ENCODE data around the gene POGLUT3.

POGLUT3 gene

DNA sequence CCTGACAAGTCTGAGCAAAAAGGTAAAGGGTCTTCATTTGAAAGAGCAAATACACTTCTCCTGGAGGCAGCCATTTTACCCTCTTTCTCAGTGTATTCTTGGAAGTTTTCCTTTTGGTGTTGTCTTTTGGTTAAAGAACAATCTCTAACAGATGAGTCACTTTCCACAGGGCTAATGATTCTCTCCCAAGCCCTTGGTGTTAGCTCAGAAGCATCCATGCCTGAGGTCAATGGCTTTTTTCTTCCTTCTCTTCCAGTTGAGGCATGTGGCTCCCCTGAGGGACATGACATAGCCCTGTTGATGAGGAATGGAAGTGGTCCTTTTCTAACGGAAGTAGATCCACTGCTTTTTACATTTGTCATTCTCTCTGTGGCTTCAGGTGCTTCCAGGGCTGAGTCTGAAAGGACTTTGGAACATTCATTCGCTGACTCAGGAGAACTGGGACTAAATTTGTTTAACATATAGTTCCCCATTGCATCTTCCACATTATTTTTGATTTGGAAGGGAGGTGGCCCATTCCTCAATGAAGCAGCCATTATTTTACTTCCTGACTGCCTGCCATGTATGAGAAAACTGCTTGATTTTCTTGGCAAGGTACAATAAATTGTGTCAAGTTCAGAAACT is 13.8 kb upstream of the POGLUT3 start:
- H3K27ac ChIP-seq, result no peak overlapping the region
- no peak for DNase-seq (ENCODE audit: low read depth, low spot score)
- H3K4me3 ChIP-seq, result no peak overlapping the region
- H3K9me3 ChIP-seq (ENCODE audit: low read depth, low read length), result no peaks in the 10 kb centered on the region
- no peak for TF ChIP-seq POLR2AphosphoS5 (IDR thresholded peaks at IDR 0.05; ENCODE audit: borderline replicate concordance, low read depth, low read length)
- no peak for TF ChIP-seq EZH2 (IDR thresholded peaks at IDR 0.05)
- TF ChIP-seq FOXP2 (optimal IDR thresholded peaks at IDR 0.05; ENCODE audit: control extremely low read depth, extremely low read length, insufficient read depth), result no peak
- no peaks in the 10 kb centered on the region; the same call in 1 of the 2 replicates for H3K36me3 ChIP-seq (ENCODE audit: insufficient read depth, low read length)
- H3K9ac ChIP-seq (ENCODE audit: insufficient read length), result no peak overlapping the region

DNA sequence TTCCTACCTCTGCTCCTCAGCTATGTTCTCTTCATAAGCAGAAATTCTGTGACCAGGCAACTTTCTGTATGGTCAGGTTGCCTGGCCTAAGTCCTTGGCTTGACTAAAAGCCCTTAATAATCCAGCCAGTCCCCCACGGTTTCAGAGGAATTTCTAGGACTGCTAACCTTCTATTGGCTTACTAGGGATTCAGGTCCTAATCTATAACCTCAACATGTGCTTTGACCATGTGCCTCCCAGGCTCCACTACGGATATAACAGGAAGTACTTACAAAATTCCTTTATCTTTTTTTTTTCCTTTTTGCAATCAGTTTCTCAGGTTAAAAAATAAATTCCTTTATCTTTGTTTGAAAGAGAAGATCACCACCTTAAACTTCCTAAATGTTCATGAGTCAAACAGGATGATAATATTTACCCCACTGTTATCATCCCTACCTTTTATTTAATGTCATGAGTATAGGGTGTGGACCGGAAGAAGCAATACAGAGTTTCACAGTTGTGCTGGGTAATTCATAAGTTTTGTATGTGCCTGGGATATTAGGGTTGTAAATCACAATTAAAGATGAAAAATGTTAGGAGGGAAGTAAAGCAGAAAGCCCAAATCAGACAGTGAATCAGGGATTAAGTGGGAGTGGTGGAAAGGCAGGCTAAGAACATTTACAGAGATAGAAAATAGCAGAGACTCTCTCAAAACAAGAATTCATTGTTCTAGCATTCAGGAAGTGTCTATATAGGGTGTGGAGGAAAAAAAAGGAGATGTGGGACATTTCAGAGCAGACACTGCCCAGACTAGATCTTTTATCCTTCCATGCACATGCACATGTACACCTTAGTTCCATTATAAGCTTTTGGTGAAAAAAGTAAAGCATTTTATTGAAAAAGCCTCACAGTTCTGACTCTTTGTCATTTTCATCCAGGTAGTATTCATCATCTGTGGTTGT is 10.7 kb upstream of the POGLUT3 start:
- H3K36me3 ChIP-seq (ENCODE audit: insufficient read depth, low read length), result no peaks in the 10 kb centered on the region

DNA sequence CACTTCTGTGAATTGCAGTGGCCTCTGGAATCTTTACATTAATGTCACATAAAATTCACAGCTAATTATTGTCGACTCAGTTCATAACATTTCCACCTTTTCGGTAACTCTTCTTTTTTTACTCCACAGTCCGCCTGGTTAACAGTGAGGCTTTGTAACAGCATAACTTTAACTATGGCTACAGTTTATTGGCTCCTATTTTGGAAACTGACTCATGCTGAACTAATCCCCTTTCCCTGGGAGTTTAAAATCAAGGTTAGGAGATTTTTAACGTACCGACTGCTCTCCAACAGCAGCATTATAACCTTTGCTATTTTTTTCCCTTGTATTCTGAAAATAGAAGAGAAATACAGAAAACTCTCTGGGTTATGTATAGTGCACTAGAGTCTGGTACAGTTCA is 3.2 kb upstream of the POGLUT3 start:
- H3K4me3 ChIP-seq, result no peak overlapping the region
- DNase-seq (ENCODE audit: low read depth, low spot score), result no peak
- no peaks in the 10 kb centered on the region for H3K36me3 ChIP-seq (ENCODE audit: insufficient read depth, low read length)
- H3K9ac ChIP-seq (ENCODE audit: insufficient read length), result no peak overlapping the region
- H3K9me3 ChIP-seq (ENCODE audit: low read depth, low read length), result no peaks in the 10 kb centered on the region
- H3K27ac ChIP-seq, result no peak overlapping the region
- TF ChIP-seq EZH2 (IDR thresholded peaks at IDR 0.05) (no peak), POLR2AphosphoS5 (IDR thresholded peaks at IDR 0.05; ENCODE audit: borderline replicate concordance, low read depth, low read length) (no peak)

More for the DNA sequence above, 10.7 kb upstream of the POGLUT3 start:
- DNase-seq (ENCODE audit: low read depth, low spot score), result no peak
- H3K9ac ChIP-seq (ENCODE audit: insufficient read length), result no peak overlapping the region
- TF ChIP-seq FOXP2 (optimal IDR thresholded peaks at IDR 0.05; ENCODE audit: control extremely low read depth, extremely low read length, insufficient read depth) (no peak), POLR2AphosphoS5 (IDR thresholded peaks at IDR 0.05; ENCODE audit: borderline replicate concordance, low read depth, low read length) (no peak), EZH2 (IDR thresholded peaks at IDR 0.05) (no peak)
- 0 out of 2 replicates have a peak overlapping the region, but pooled peaks have one; percentile 42 for H3K27ac ChIP-seq
- H3K4me3 ChIP-seq, result no peak overlapping the region
- H3K9me3 ChIP-seq (ENCODE audit: low read depth, low read length), result no peaks in the 10 kb centered on the region

DNA sequence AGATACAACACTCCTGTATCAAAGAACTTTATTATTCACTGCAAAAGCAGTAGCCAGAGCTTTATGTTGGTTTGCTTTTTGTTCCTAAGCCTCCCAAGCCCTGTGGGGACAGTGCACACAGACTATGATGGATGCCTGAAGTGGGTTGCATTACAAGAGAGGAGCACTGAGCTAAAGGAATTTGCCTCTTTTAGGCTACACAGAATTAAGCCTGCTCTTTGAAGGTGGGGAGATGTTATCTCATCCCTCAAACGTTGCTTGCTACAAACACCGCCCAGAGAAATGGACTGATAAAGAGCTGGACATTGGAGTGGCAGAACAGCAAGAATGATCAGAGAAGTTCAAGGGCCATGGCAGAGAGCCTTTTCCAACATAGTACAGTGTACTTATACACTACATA is 2.5 kb upstream of the POGLUT3 start:
- H3K9ac ChIP-seq (ENCODE audit: insufficient read length), result no peak overlapping the region
- no peak for DNase-seq (ENCODE audit: low read depth, low spot score)

DNA sequence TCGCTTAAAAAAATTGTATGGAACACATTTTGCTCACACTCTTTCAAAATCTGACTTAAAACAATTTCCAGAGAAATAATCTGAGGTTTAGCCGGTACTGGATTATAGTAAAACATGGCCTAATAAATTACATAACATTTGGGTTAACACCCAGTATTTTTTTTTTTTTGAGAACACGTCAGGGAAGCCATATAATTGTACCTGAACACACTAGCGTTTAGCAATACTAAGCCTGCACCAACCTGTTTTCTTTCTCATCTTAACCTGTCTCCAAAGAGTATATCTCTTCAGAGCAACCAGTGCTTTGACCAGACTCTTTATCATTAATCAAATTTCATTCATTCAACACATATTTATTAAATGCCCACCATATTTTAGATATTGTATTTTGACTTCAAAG is 2.0 kb upstream of the POGLUT3 start:
- DNase-seq (ENCODE audit: low read depth, low spot score), result no peak
- TF ChIP-seq POLR2AphosphoS5 (IDR thresholded peaks at IDR 0.05; ENCODE audit: borderline replicate concordance, low read depth, low read length) (no peak), FOXP2 (optimal IDR thresholded peaks at IDR 0.05; ENCODE audit: control extremely low read depth, extremely low read length, insufficient read depth) (no peak), EZH2 (IDR thresholded peaks at IDR 0.05) (no peak)
- H3K9ac ChIP-seq (ENCODE audit: insufficient read length), result no peak overlapping the region
- no peaks in the 10 kb centered on the region for H3K36me3 ChIP-seq (ENCODE audit: insufficient read depth, low read length)
- no peak overlapping the region for H3K27ac ChIP-seq
- H3K9me3 ChIP-seq (ENCODE audit: low read depth, low read length), result no peaks in the 10 kb centered on the region
- no peak overlapping the region for H3K4me3 ChIP-seq

More for the DNA sequence above, 2.5 kb upstream of the POGLUT3 start:
- Histone ChIP-seq H3K36me3 (ENCODE audit: insufficient read depth, low read length) (no peaks in the 10 kb centered on the region), H3K9me3 (ENCODE audit: low read depth, low read length) (no peaks in the 10 kb centered on the region), H3K27ac (no peak overlapping the region), H3K4me3 (no peak overlapping the region)
- TF ChIP-seq FOXP2 (optimal IDR thresholded peaks at IDR 0.05; ENCODE audit: control extremely low read depth, extremely low read length, insufficient read depth) (no peak), EZH2 (IDR thresholded peaks at IDR 0.05) (no peak)

DNA sequence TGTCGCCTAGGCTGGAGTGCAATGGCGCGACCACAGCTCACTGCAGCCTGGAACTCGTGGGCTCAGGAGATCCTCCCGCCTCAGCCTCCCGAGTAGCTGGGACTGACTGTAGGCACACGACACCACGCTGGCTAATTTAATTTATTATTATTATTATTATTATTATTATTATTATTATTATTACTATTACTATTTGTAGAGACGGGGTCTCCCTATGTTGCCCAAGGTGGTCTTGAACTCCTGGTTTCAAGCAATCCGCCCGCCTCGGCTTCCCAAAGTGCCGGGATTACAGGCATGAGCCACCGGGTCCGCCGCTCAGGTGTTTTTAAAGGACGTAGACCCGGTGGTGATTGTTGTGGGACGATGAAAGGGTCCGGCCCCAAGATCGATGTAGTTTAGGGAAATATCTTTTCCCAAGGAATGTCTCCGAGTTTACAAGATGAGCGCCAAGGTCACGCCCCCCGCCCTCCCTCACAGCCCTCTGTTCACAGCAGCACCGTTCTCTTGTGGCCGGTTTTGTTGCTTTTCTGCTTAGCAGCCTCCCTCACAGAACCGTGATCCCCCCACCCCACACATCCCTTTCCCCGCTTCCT is 728 bp upstream of the POGLUT3 start:
- no peak for DNase-seq (ENCODE audit: low read depth, low spot score)
- no peaks in the 10 kb centered on the region for H3K36me3 ChIP-seq (ENCODE audit: insufficient read depth, low read length)
- no peaks in the 10 kb centered on the region for H3K9me3 ChIP-seq (ENCODE audit: low read depth, low read length)
- peak overlapping the region; percentile 94 for H3K9ac ChIP-seq (ENCODE audit: insufficient read length)
- H3K27ac ChIP-seq, result peak overlapping the region; percentile 90
- peak overlapping the region; percentile 85 for H3K4me3 ChIP-seq
- TF ChIP-seq FOXP2 (optimal IDR thresholded peaks at IDR 0.05; ENCODE audit: control extremely low read depth, extremely low read length, insufficient read depth) (no peak), POLR2AphosphoS5 (IDR thresholded peaks at IDR 0.05; ENCODE audit: borderline replicate concordance, low read depth, low read length) (no peak), EZH2 (IDR thresholded peaks at IDR 0.05) (no peak)

DNA sequence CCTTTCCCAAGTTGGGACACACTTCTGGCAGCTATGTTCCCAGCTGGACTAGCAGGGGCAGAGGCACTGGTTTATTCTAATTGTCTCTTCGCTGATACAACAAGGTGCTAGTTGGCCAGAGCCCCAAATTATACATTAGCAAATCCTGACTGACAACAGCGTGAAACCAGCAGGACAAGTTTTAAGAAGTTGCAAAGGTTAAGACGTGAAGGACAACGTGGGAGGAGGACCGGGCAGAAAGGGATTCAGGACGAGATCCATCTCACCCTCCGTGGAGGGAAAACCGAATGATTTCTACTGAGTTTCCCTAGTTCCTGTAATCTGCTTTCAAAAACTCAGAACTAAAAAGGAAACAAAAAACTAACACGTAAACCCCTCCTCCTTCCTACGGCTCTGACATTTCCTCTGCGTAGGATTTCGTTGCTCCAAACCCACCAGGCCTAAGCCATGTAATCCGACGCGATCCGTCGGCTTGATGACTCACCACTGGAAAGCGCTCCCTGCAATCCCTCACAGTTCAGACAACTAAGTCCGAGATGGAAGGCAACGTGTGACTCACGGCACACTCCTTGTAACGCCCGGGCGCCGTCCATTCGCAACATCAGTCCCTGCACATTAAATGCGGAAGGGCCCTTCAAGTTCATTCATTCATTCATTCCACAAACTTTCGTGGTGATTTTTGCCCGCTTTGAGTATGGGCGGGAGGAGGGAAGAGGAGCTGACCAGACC is 703 bp downstream of the POGLUT3 start:
- Histone ChIP-seq H3K4me3 (peak overlapping the region; percentile 85), H3K9me3 (ENCODE audit: low read depth, low read length) (no peaks in the 10 kb centered on the region), H3K9ac (ENCODE audit: insufficient read length) (peak overlapping the region; percentile 94), H3K27ac (peak overlapping the region; percentile 90), H3K36me3 (ENCODE audit: insufficient read depth, low read length) (no peaks in the 10 kb centered on the region)
- DNase-seq (ENCODE audit: low read depth, low spot score), result peak; percentile 72
- no peak for TF ChIP-seq EZH2 (IDR thresholded peaks at IDR 0.05)
- peak; percentile 72 for TF ChIP-seq POLR2AphosphoS5 (IDR thresholded peaks at IDR 0.05; ENCODE audit: borderline replicate concordance, low read depth, low read length)
